GM21526 (cell line): Measurements from ENCODE around the gene OR51D1.

Experiments
- ATAC-seq: cut with Tn5 transposase; IDR thresholded peaks from one replicate; pipeline ENCODE4 v1.9.1; 2021; ENCODE audit warnings: moderate library complexity; ENCODE audit not compliant: unreplicated experiment, low FRiP score

Gene OR51D1

GRCh38 chr11:4643682-4644081 is 6.4 kb downstream of the OR51D1 start, which contains the start of gene OR51E1:
TSS of gene OR51E1 (plus strand) at chr11:4643982. CDS start at chr11:4652527, 8,545 bp downstream.
- no peak for ATAC-seq

GRCh38 chr11:4644233-4644632 is 7.0 kb downstream of the OR51D1 start:
- ATAC-seq = no peak

GRCh38 chr11:4645974-4646373 is 8.7 kb downstream of the OR51D1 start:
- ATAC-seq = no peak

GRCh38 chr11:4647766-4648165 is 10.5 kb downstream of the OR51D1 start:
- ATAC-seq = no peak

GRCh38 chr11:4654635-4655369 is 17.5 kb downstream of the OR51D1 start:
- no peak for ATAC-seq

DNA sequence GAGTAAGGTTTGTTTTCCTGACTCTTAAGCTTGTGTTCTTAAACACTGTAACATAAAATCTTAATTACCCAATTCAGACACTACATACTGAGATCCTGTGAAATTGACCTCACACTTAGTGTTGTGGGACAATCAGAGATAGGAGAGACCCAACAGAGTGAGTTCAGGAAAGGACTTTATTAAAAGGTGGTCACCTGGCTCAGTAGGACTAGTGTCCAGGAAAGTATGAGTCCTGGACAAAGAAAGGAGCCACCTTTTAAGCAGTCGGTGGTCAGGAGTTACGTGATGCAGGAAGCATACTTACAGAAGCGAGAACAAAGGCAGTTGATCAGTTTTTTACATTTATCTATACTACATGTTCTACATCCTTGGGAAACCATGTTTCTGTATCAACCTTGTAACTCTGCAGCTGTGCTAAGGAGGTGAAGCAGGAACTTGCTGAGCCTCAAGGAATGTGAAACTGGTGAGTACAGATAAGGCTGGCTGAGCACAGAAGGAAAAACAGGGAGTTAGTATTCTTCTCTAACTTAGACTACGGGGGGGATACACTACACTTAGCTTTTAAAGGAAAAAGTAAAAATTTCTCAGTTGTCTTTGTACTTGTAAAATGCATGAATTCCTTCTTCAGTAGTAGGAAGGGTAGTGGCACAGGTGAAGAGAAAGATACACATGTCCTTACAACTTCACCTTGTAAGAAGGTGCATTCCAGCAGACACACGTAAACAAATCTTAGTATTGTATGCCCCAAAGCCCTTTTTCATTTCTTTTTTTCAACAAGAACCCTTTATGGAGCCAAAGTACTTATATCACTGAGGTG is 21.6 kb downstream of the OR51D1 start:
- no peak for ATAC-seq

DNA sequence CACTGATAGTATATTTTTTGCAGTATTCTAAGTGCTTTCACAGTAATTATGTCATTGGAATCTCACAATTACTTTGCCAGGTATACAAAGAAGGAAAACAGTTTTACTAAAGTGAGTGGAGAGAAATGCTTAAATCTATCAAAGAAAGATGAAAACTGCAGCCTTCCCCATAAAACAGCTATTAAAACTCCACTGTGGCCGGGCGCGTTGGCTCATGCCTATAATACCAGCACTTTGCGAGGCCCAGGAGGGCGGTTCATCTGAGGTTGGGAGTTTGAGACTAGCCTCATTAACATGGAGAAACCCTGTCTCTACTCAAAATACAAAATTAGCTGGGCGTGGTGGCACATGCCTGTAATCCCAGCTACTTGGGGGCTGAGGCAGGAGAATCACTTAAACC is 25.6 kb downstream of the OR51D1 start:
- no peak for ATAC-seq

DNA sequence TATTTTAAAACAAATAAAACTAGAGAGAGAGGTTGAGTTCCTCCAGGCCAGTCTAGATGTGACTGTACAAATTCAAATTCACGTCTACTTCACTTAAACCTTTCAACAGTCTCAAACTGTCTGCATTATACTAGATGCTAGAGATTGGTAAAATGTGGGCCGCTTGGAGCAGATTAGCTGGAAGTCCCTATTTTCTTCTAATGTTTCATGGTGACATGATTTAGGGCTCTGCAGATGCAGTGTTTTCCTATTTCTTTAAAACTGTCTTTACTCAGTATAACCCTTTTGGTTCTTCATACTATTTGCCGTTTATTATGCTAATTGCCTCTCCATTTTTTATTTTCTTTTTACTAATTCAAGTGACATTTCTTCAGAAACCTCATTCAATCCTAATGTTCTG is 26.9 kb downstream of the OR51D1 start:
- ATAC-seq = no peak

- no peak for ATAC-seq
These were observed 27.5 kb downstream of the OR51D1 start for GRCh38 chr11:4664786-4665185.

DNA sequence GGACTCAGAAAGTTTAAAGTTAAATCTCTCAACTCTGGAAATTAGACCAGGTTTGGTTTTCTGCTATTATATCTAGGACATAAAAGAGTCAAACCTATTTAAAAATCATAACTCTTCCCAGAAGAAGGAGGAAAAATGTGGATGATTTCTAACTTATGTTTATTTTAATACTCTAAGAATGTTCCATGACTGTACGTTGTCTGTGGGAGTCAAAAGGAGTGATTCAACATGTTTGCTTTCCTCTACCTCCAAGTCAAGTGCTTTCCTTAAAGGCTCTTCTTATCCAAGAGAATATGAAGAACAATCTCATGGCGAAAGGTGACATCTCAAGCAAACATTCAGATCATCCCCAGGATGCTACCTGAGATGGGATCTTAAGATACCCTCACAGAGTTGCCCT is 28.1 kb downstream of the OR51D1 start:
- no peak for ATAC-seq

DNA sequence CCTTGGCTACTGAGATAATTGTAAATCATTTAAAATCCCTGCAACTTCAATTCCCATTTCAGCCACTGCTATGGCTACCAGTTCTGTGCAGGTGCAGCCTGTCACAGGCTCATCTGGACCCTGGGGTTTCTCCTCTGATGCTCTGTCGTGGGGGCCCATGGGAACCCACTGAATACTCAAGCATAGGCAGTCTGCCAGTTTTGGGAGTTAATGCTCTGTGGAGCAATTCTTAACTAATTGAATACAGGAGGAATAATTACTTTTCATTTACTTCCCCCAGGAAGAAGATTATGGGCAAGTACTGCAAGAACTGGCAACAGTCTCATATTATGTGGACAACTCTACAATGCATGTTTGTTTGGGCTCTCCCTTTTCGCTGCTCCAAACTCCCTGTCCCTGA is 34.5 kb downstream of the OR51D1 start:
- no peak for ATAC-seq

DNA sequence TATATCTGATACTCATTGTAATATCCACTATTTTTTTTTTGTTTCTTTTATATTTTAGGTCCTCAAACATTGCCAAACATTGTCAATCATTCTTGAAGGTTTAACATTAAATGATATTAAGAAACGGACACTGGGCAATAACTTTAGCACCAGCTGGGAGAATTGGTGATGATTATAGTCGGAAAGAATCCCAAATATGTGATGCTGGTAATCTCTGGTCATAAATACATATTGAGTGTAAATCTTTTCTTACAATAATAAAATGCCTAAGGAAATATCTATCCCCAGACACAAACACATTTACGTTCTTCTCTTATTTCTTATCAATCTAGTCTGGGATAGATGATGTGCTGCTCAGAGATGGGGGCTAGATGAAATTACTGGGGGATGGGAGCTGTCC is 35.2 kb downstream of the OR51D1 start:
- ATAC-seq = no peak

- ATAC-seq = no peak
These were observed 36.5 kb downstream of the OR51D1 start for GRCh38 chr11:4673781-4674180.

DNA sequence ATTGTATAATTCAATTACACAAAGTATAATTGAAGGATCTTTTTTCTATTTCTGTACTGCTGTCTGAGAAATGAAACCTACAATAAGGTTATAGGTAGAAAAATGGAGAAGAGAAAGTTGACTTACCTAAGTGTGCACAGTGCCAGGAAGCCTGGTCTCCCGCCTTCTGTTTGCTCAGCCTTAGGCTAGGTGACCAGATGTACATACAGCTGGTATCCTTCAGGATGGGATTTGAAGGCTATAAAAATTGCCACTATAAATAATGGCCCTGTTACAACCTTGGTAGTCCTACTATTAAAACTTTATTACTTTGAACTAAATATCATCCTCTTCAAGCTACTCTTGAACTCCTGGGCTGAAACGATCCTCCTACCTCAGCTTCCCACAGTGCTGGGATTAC is 40.7 kb downstream of the OR51D1 start:
- no peak for ATAC-seq

GRCh38 chr11:4680341-4680740 is 43.1 kb downstream of the OR51D1 start:
- ATAC-seq = no peak

- ATAC-seq = no peak
These were observed 45.5 kb downstream of the OR51D1 start for GRCh38 chr11:4682623-4683419.

- no peak for ATAC-seq
These were observed 47.5 kb downstream of the OR51D1 start for GRCh38 chr11:4684631-4685285.
